Testis (tissue), 2 donors: ENCODE data around the gene C10orf53.

ENCODE experiments used
- POLR2A ChIP-seq: fragments of 450-650 bp; IDR thresholded peaks from one replicate; pipeline ENCODE4 v1.6.1; 2017; ENCODE audit warnings: antibody characterized with exemption, mild to moderate bottlenecking, moderate library complexity
- TF ChIP-seq, protein P1 (sequence below), 3 experiments: fragments of 450-650 bp in 2 of 3; fragments of 200-600 bp in 1 of 3; sonication (generic) in 1 of 3; IDR thresholded peaks; one replicate each; pipeline ENCODE4 v1.5.1; 2016 to 2019; ENCODE audit warnings: antibody characterized with exemption in 3 of 3, mild to moderate bottlenecking in 2 of 3, moderate library complexity in 1 of 3

DNA sequence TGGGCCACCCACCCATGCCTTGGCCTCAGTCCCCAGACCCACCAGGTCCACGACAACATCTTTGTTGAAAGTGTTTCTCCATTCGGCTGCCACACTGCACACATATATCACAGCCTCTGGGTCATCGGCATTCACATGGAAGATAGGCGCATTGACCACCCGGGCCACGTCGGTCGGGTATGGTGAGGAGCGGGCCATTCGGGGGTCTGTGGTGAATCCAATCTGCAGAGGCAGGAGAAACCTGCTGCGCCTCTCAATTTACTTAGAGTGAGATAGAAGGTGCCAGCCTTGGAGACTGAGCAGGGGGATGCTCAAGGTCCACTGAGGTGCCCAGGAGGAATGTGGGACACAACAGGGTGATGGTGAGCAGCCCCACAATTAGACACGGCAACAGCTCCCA, 66.3 kb downstream of the C10orf53 start:
- TF ChIP-seq, protein P1, sequence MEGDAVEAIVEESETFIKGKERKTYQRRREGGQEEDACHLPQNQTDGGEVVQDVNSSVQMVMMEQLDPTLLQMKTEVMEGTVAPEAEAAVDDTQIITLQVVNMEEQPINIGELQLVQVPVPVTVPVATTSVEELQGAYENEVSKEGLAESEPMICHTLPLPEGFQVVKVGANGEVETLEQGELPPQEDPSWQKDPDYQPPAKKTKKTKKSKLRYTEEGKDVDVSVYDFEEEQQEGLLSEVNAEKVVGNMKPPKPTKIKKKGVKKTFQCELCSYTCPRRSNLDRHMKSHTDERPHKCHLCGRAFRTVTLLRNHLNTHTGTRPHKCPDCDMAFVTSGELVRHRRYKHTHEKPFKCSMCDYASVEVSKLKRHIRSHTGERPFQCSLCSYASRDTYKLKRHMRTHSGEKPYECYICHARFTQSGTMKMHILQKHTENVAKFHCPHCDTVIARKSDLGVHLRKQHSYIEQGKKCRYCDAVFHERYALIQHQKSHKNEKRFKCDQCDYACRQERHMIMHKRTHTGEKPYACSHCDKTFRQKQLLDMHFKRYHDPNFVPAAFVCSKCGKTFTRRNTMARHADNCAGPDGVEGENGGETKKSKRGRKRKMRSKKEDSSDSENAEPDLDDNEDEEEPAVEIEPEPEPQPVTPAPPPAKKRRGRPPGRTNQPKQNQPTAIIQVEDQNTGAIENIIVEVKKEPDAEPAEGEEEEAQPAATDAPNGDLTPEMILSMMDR (IDR thresholded peaks at IDR 0.05): no peak
- TF ChIP-seq POLR2A: no peak
